SKM-1 (cell line): ENCODE results near the gene NME4.
A peak's percentile ranks its signal among the peaks of the same experiment; 100 is the strongest.
"Not testable (repeated sequence)": the region's sequence is repeated elsewhere in the genome, so short reads cannot be mapped to it uniquely, and the experiment has no call there.

Experiments used
- DNase-seq: peaks from one replicate; lab custom pipeline; 2025; ENCODE audit not compliant: unreplicated experiment; lab: John Stamatoyannopoulos, UW

Gene NME4

DNA sequence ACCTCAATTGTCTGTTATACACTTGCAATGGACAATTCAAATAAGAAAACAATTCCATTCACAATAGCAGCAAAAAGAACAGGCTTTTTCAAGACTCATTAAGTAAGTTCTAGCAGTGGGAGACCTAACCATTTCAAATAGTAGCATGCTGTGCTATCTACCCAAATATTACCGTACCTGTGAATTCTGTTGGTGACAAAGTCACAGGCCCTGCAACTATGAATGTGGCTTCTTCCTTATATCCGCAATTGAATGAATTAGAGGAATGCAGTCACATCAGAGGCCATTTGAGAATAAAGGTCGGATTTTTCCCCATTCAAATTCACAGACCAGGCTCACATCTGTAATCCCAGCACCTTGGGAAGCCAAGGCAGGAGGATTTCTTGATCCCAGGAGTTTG, 800 bp upstream of the NME4 start:
- DNase-seq = no peak

- DNase-seq = no peak
Observed at GRCh38 chr16:396605-397004, 394 bp upstream of the NME4 start.

GRCh38 chr16:397736-398332, 835 bp downstream of the NME4 start:
- no peak for DNase-seq

DNA sequence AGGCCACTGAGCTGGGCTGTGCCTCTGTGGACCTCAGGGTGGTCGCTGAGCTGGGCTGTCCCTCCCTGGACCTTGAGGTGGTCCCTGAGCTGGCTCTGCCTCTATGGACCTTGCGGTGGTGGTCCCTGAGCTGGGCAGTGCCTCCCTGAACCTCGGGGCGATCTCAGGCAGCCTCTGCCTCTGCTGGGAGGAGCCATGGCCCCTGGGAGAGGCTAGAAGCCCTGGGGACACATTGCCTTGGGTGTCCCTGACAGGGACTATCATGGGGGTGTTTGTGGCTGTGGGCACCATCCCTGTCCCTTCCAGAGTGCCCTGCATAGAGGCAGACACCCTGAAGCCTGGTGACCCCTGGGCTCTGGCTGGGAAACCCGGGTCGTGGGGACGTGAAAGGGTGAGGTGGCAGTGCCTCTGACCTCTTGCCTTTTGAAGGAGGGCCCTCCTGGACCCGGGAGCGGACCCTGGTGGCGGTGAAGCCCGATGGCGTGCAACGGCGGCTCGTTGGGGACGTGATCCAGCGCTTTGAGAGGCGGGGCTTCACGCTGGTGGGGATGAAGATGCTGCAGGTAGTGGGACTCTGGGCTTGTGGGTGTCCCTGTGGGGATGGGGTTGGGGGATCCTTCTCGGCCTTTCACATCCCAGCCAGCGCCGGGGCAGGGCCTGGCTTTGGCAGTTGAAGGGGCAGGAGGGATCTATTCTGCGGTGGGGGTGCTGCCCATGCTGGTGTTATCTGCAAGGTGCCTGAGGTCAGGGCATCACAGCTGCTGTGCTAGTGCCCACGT, 1.8 kb downstream of the NME4 start:
- no peak for DNase-seq

DNA sequence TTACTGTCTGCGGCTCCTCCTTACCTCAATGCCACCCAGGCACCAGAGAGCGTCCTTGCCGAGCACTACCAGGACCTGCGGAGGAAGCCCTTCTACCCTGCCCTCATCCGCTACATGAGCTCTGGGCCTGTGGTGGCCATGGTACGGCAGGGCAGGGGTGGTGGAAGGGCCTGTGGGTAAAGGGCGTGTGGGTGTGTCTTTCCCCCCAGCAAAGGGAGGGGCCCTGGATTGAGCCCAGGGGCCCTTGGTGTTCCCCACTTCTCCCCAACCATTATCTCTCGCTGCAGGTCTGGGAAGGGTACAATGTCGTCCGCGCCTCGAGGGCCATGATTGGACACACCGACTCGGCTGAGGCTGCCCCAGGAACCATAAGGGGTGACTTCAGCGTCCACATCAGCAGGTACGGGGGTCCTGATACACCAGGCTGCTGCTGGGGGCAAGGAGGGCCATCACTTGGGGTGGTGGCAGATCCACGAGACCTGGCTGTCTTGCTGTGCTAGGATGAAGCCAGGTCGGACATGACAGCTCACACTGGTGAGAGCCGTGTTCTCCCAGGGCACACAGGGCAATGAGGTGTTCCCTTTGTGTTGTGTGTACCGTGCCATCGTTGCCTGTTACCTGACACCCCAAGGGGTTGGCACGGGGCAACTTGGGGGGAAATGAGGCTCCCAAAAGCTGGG, 2.5 kb downstream of the NME4 start:
- no peak for DNase-seq

- no peak for DNase-seq
Observed at GRCh38 chr16:400061-400591, 3.1 kb downstream of the NME4 start.

DNA sequence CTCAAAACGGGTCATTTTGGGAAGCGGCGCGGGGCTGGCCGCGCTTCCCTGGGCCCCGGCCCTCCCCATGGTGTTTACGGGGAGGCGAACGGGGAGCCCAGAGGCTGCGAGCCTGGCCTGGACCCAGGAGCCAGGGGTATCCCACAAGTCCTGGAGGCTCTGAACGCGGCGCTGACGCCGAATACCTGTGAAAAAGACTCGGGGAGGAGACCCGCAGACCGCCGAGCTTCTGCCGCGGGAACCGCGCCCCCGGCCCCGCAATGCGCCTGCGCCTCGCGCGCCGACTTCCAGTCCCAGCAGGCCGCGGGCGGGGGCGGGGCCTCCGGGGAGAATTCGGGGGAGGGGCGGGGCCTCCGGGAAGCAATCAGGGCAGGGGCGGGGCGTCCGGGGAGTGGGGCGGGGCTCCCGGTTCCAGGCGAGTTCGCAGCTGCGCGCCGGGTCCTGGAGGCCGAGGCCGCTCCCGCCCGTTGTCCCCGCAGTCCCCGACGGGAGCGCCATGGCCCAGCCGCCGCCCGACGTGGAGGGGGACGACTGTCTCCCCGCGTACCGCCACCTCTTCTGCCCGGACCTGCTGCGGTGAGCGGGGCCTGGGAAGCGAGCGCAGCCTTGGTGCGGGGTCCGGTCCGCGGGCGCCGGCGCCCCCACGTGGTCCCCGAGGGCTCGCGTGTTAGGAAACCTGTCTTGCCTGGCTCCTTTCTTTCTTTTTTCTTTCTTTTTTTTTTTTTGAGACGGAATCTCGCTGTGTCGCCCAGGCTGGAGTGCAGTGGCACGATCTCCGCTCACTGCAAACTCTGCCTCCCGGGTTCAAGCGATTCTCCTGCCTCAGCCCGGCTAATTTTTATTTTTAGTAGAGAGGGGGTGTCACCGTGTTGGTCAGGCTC, 4.7 kb downstream of the NME4 start, which contains the start of gene DECR2:
Gene DECR2, plus strand, starts transcription at position 418 of the 881 bp plus-strand sequence. Its CDS starts 79 bp downstream, at position 497.
- DNase-seq = peak; percentile 86

- no peak for DNase-seq
Observed at GRCh38 chr16:404971-405486, 8.0 kb downstream of the NME4 start.

DNA sequence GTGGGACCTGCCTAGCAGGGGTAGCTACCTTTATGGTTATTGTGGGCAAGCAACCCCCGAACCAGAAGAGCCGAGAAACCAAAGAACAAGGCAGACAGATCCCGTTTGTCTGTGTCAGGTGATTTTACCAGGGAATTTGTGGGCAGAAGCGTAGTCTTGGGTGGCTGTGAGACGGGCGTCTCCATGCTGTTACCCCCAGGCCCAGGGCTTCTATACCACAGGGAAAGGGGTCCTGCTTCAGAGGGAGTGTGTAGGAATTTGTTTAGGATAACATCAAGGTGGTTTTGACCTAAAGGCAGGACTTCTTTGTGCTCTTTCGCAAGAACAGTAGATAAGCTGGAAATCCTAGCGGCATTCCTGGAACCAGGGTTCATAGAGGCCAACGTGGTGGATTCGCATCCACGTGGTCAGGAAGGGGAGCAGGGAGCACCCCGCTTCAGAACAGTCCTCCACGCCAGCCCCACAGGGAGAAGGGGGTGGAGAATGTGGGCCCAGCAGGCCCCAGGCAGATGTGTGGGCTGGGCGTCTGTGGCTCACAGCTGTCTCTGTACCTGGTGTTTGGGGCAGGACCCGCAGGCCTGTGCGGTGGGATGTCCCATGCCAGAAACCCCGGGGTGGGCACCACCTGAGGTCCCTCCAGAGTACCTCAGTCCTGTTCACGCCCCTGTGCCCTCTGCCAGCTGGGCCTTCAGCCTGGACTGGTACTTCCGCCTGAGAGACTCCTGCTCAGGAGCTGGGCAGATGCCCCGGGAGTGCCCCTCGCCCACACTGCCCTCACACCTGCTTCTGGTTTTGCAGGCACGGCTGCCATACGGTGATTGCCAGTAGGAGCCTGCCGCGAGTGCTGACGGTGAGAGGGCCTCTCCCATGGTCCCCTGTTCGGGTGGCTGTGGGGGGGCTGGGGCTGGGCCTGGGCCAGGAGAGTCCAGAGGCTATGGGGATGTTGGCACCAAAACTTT, 8.8 kb downstream of the NME4 start:
- DNase-seq = no peak

GRCh38 chr16:407253-407652, 10.3 kb downstream of the NME4 start:
- no peak for DNase-seq

DNA sequence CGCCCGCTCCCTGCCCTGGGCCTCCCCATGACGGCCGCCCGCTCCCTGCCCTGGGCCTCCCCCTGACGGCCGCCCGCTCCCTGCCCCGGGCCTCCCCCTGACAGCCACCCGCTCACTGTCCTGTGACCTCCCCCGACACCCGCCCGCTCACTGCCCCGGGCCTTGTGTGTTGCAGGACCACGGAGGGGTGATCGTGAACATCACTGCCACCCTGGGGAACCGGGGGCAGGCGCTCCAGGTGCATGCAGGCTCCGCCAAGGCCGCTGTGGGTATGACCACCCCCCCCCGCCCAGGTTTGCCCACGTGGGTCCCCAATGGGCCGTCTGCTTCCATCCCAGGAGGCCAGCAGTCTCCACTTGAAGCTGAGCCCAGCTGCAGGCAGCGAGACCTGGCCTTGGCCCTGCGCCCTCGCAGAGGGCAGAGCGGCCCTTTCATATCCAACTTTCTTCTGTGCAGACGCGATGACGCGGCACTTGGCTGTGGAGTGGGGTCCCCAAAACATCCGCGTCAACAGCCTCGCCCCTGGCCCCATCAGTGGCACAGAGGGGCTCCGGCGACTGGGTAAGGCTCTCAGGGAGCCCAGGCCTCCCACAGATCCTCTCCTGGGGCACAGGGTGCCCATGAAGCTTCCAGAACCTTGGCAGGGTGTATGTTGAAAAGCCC, 13.6 kb downstream of the NME4 start:
- no peak for DNase-seq

DNA sequence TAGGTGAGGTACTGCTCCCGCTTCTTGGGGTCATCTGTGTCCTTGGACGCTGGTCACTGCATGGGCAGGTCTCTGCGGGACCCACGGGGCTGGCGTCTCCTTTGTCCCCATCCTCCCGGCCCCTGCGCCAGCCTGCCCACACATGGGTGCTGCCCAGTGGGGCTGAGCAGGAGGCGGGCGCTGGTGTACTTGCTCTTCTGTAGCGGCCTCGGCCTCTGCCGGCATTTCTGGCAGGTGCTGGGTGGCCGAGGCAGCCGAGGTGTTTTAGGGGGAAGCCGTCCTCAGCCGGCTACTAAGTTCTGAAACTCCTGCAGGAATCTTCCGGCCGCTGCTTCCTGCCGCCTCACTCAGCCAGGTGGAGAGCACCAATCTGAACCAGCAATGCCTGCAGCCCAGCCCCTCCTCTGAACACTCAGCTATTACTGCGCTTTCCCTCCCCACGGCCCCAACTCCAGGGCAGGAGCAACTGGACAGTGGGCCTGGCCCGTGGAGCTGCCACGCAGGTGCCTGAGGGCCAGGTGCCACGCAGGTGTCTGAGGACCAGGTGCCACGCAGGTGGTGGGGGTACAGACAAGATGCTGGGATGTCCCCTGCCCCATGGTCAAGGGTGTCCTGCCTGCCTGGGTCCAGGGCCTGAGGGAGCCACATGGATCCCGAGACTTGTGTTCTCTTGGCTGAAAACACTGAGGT, 14.7 kb downstream of the NME4 start:
- no peak for DNase-seq

- no peak for DNase-seq
Observed at GRCh38 chr16:414395-415169, 17.6 kb downstream of the NME4 start.

DNA sequence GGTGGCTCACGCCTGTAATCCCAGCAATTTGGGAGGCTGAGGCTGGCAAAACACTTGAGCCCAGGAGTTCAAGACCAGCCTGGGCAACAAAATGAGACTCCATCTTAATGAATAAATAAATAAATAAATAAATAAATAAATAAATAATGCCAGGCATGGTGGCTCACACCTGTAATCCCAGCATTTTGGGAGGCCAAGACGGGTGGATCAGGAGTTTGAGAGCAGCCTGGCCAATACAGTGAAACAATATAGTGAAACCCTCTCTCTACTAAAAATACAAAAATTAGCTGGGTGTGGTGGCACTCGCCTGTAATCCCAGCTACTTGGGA, 18.1 kb downstream of the NME4 start:
- not testable (repeated sequence) for DNase-seq

DNA sequence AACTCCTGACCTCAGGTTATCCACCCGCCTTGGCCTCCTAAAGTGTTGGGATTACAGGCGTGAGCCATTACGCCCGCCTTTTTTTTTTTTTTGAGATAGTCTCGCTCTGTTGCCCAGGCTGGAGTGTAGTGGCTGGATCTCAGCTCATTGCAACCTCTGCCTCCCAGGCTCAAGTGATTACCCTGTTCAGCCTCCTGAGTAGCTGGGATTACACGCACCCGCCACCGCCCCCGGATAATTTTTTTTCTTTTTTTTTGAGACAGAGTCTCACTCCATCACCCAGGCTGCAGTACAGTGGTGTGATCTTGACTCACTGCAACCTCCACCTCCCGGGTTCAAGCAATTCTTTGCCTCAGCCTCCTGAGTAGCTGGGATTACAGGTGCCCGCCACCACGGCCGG, 25.2 kb downstream of the NME4 start:
- DNase-seq = not testable (repeated sequence)

DNA sequence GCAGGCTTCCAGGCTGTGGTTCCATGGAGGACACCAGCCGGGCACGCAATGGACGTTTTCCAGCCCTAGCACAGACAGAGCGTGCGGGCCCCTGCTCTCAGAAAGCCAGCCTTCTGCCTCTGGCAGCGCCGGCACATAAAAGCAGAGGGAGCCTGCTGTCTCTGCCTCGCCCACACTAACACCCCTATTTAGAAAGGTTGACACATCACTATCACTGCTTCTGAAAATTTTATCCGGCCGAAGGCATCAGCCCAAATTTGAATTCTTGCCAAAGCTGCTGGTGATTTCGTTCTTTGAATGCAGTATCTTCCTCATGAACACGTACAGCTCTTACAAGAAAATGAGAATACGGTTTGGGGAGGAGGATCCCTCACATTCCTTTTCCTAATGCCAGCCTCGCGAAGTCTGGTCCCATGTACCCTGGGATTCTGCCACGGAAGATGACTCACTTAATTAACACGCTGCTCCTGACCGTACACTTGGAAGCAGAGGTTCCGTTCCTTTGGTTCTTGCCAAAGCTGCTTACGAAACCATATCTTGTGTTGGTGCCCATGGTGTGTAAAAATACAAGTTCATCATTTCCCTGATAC, 27.1 kb downstream of the NME4 start:
- DNase-seq = no peak

- DNase-seq = no peak
Observed at GRCh38 chr16:424623-425081, 27.7 kb downstream of the NME4 start.
